ENCODE measurements around the gene GTF3C4.

GTF3C4 gene

DNA sequence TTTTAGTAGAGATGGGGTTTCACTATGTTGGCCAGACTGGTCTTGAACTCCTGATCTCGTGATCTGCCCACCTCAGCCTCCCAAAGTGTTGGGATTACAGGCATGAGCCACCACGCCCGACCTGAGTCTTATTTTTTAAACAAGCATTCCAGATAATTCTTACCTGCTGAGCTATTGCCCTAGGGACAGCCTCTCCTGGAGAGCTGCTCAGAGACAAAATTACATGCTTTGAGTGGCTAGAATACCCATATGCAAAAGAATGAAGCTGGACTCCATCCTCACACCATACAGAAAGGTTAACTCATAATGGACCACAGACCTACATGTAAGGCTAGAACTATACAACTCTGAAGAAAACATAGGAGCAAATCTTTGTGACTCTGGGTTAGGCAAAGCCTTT is 41.6 kb downstream of the GTF3C4 start:
- TF ChIP-seq SPI1 (IDR thresholded peaks at IDR 0.05; ENCODE audit: borderline replicate concordance, low read depth) (no peak), GABPA (IDR thresholded peaks at IDR 0.05; ENCODE audit: low read depth) (no peak), POLR2AphosphoS5 (IDR thresholded peaks at IDR 0.05; ENCODE audit: low read depth) (no peak)
- TF ChIP-seq, protein P1, sequence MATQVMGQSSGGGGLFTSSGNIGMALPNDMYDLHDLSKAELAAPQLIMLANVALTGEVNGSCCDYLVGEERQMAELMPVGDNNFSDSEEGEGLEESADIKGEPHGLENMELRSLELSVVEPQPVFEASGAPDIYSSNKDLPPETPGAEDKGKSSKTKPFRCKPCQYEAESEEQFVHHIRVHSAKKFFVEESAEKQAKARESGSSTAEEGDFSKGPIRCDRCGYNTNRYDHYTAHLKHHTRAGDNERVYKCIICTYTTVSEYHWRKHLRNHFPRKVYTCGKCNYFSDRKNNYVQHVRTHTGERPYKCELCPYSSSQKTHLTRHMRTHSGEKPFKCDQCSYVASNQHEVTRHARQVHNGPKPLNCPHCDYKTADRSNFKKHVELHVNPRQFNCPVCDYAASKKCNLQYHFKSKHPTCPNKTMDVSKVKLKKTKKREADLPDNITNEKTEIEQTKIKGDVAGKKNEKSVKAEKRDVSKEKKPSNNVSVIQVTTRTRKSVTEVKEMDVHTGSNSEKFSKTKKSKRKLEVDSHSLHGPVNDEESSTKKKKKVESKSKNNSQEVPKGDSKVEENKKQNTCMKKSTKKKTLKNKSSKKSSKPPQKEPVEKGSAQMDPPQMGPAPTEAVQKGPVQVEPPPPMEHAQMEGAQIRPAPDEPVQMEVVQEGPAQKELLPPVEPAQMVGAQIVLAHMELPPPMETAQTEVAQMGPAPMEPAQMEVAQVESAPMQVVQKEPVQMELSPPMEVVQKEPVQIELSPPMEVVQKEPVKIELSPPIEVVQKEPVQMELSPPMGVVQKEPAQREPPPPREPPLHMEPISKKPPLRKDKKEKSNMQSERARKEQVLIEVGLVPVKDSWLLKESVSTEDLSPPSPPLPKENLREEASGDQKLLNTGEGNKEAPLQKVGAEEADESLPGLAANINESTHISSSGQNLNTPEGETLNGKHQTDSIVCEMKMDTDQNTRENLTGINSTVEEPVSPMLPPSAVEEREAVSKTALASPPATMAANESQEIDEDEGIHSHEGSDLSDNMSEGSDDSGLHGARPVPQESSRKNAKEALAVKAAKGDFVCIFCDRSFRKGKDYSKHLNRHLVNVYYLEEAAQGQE (IDR thresholded peaks at IDR 0.05; ENCODE audit: insufficient replicate concordance, low read depth): no peak
- TF ChIP-seq, protein P2, sequence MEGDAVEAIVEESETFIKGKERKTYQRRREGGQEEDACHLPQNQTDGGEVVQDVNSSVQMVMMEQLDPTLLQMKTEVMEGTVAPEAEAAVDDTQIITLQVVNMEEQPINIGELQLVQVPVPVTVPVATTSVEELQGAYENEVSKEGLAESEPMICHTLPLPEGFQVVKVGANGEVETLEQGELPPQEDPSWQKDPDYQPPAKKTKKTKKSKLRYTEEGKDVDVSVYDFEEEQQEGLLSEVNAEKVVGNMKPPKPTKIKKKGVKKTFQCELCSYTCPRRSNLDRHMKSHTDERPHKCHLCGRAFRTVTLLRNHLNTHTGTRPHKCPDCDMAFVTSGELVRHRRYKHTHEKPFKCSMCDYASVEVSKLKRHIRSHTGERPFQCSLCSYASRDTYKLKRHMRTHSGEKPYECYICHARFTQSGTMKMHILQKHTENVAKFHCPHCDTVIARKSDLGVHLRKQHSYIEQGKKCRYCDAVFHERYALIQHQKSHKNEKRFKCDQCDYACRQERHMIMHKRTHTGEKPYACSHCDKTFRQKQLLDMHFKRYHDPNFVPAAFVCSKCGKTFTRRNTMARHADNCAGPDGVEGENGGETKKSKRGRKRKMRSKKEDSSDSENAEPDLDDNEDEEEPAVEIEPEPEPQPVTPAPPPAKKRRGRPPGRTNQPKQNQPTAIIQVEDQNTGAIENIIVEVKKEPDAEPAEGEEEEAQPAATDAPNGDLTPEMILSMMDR (IDR thresholded peaks at IDR 0.05; ENCODE audit: insufficient read depth, low read length): no peak
- DNase-seq (ENCODE audit: low read depth in 1 of 2, low spot score in 1 of 2): no peak
- no peak overlapping the region for H3K4me3 ChIP-seq (replicated peaks; ENCODE audit: insufficient read depth, low read length)
- no peak overlapping the region for H3K27ac ChIP-seq (replicated peaks)
- no peaks in the 10 kb centered on the region for H3K27me3 ChIP-seq (ENCODE audit: insufficient read depth, poor library complexity, severe bottlenecking)

DNA sequence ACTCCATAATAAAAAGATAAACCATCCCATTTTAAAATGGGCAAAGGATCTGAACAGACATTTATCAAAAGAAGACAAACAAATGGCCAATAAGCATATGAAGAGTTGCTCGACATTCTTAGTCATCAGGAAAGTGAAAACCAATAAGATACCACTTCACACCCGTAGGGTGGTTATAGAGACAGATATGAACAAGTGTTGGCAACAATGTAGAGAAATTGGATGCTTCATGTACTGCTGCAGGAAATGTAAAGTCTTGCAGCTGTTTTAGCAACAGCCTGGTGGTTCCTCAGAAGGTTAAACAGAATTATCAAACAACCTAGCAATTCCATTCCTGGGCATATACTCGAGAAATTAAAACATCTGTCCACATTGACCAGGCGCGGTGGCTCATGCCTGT is 42.5 kb downstream of the GTF3C4 start:
- Histone ChIP-seq H3K4me3 (replicated peaks; ENCODE audit: insufficient read depth, low read length) (no peak overlapping the region), H3K27ac (replicated peaks) (no peak overlapping the region), H3K27me3 (ENCODE audit: insufficient read depth, poor library complexity, severe bottlenecking) (no peaks in the 10 kb centered on the region)
- no peak for DNase-seq (ENCODE audit: low read depth in 1 of 2, low spot score in 1 of 2)
- TF ChIP-seq POLR2AphosphoS5 (IDR thresholded peaks at IDR 0.05; ENCODE audit: low read depth) (no peak), SPI1 (IDR thresholded peaks at IDR 0.05; ENCODE audit: borderline replicate concordance, low read depth) (no peak), GABPA (IDR thresholded peaks at IDR 0.05; ENCODE audit: low read depth) (no peak)
- TF ChIP-seq, protein P2 (IDR thresholded peaks at IDR 0.05; ENCODE audit: insufficient read depth, low read length): no peak
- TF ChIP-seq, protein P1 (IDR thresholded peaks at IDR 0.05; ENCODE audit: insufficient replicate concordance, low read depth): no peak

DNA sequence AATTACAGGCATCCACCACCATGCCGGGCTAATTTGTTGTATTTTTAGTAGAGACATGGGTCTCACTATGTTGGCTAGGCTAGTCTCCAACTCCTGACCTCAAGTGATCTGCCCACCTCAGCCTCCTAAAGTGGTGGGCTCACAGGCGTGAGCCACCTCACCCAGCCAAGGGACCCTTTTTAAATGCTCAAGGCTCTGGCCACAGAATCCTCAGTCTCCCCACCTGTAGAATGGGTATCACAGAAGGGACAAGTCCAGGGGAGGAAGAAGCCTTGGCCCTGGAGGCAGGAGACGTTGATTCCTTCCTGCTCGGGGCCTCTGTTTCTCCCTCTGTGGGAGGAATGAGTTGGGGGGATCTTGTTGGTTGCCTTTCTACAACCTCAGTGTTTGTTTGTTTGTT is 45.7 kb downstream of the GTF3C4 start:
- no peak overlapping the region for H3K4me3 ChIP-seq (replicated peaks; ENCODE audit: insufficient read depth, low read length)
- TF ChIP-seq POLR2AphosphoS5 (IDR thresholded peaks at IDR 0.05; ENCODE audit: low read depth): no peak
- TF ChIP-seq GABPA (IDR thresholded peaks at IDR 0.05; ENCODE audit: low read depth): no peak
- TF ChIP-seq, protein P2 (IDR thresholded peaks at IDR 0.05; ENCODE audit: insufficient read depth, low read length): no peak
- TF ChIP-seq, protein P1 (IDR thresholded peaks at IDR 0.05; ENCODE audit: insufficient replicate concordance, low read depth): no peak
- TF ChIP-seq SPI1 (IDR thresholded peaks at IDR 0.05; ENCODE audit: borderline replicate concordance, low read depth): no peak
- peaks cover 6% of the 10 kb centered on the region for H3K27me3 ChIP-seq (ENCODE audit: insufficient read depth, poor library complexity, severe bottlenecking)
- no peak for DNase-seq (ENCODE audit: low read depth in 1 of 2, low spot score in 1 of 2)
- H3K27ac ChIP-seq (replicated peaks): no peak overlapping the region

All from HL-60 (cell line).